Left cardiac atrium (tissue), 4 donors: ENCODE measurements around the gene PKIG. TPM values are rescaled to one million over a fixed set of nuclear protein-coding genes. Genes with fewer than 3 reads are reported as not detected.
"Not testable (repeated sequence)": the region's sequence is repeated elsewhere in the genome, so short reads cannot be mapped to it uniquely, and the experiment has no call there.

ENCODE experiments used
- ATAC-seq, 2 donors: fragments of 200-7000 bp; cut with Tn5 transposase; one replicate each; pipeline ENCODE4 v1.9.1; 2020; ENCODE audit warnings: mild to moderate bottlenecking in 2 of 2, moderate library complexity in 2 of 2
- DNase-seq: peaks from one replicate; pipeline ENCODE4 v3.0.0-alpha.2; 2020
- intact Hi-C, 2 donors: fragments of 100-400 bp; cut with DNase I; formaldehyde crosslinking; loops; one replicate each; pipeline versions ENCODE4 v1.14.1 to v1.15.1; 2022 to 2023
- total RNA-seq, 2 donors: library from RNA; stranded (reverse); fragmentation: NEBNext Ultra II Directional; extraction: Animal tissue kit (Norgen Biotek cat#: 25700); gene quantifications; one replicate each; pipeline ENCODE4 v1.2.1, GENCODE V29; 2021
- donor health status: DM: no; HTN: yes; CAD: no.
- donor health status: DM: no; HTN: yes; CAD: no; lungs with severe emphysema.
- donor health status: DM: yes; HTN: yes; CAD: no.
- donor health status: Dilated cardiomyopathy.

Gene PKIG
- total RNA-seq, 2 donors from 2014 or later = 159 to 182 TPM

- no peak for DNase-seq
- intact Hi-C loops = no loop called here
- ATAC-seq = no peak
These were observed 64.4 kb downstream of the PKIG start for GRCh38 chr20:44646641-44647274.

DNA sequence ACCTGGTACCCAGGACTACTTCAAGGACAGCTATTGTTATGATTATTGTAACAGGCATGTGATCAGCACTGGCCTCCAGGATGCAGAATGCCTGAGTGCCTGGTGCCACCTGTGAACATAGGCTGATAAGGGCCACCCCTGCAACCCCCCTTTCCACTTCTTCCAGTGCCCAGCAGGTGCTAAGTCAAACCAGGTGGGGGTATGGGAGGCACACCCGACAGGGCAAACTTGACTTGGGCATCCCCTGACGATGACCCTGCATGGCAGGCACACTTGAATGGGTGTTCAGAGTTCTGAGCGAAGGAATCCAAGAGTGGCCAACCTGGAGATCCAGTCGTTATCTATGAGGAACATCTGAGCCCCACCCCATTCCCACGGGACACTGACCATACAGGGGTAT lies 65.7 kb downstream of the PKIG start:
- ATAC-seq = no peak
- no peak for DNase-seq
- intact Hi-C loops = no loop called here

GRCh38 chr20:44648579-44648978 lies 66.2 kb downstream of the PKIG start:
- intact Hi-C loops = no loop called here
- no peak for ATAC-seq
- peak; percentile 12 for DNase-seq

DNA sequence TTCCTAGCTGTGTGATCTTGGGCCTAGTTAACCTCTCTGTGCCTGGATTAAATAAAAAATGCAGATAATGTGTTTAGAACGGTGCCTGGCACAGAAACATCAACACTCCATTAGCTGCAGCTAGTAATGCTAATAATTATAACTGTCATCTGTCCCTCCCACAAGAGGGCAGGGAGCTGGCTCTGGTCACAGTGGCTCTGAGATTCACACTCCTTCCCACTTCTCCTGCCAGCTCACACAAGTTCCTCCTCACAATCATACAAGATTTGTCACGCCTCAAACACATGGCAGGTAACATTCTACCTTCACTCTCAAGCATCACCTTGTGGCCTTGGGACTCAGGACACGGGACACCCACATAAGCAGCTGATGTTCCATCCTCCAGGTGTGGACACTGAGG lies 66.7 kb downstream of the PKIG start:
- peak; percentile 8 for DNase-seq

DNA sequence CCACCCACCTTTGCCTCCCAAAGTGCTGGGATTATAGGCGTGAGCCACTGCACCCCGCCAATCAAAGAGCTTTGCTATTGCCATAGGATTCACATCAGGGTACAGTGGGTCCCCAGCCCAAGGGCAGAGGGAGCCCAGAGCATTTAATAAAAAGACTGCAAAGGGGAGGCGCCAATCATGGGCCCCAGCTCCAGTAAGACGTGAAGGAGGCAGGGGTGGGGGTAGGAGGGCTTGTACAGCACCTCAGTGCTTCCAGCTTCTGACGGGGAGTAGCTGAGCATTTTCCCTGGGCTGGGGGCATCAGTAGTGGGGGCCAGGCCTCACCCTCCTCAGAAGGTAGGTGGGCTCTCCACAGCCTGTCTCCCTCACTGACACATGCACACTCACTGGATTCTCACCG lies 67.6 kb downstream of the PKIG start:
- DNase-seq (peak; percentile 17), ATAC-seq (no peak)
- intact Hi-C loops = no loop called here

More for the DNA sequence above, 66.7 kb downstream of the PKIG start:
- ATAC-seq = no peak
- intact Hi-C loops = no loop called here

DNA sequence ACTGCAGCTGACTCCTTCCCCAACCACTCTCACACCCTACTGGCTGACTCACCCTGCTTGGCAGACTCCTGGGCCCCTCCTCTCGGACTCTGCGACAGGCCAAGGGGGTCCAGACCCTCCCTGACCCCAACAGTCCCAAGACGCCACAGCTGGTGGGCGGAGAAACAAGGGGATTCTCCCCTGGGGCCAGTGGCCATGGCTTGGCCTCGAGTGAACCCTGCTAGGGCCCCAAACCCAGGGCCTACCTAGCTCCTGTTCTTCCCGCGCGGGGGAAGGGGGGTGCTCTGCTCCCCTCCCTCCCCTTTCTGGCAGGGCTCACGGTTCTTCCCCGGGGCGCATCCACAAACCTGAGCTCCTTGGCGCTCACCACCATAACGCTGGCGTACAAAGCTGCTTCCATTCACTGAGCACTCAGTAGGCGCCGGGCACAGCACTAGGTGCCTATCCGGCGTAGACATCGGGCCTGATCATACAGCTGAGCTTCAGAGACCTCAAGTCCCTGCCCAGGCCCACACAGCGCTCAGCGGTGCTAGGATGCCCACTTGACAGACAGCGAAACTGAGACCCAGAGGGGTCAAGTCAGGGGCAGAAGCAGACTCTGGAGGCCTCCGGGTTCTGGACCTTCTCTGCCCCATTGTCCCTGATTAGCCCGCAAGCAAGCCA lies 68.5 kb downstream of the PKIG start:
- DNase-seq (peak; percentile 40), ATAC-seq (peak; percentile 23)
- intact Hi-C loops = no loop called here

GRCh38 chr20:44651434-44651683 lies 69.0 kb downstream of the PKIG start:
- intact Hi-C loops = no loop called here
- ATAC-seq (no peak), DNase-seq (no peak)

DNA sequence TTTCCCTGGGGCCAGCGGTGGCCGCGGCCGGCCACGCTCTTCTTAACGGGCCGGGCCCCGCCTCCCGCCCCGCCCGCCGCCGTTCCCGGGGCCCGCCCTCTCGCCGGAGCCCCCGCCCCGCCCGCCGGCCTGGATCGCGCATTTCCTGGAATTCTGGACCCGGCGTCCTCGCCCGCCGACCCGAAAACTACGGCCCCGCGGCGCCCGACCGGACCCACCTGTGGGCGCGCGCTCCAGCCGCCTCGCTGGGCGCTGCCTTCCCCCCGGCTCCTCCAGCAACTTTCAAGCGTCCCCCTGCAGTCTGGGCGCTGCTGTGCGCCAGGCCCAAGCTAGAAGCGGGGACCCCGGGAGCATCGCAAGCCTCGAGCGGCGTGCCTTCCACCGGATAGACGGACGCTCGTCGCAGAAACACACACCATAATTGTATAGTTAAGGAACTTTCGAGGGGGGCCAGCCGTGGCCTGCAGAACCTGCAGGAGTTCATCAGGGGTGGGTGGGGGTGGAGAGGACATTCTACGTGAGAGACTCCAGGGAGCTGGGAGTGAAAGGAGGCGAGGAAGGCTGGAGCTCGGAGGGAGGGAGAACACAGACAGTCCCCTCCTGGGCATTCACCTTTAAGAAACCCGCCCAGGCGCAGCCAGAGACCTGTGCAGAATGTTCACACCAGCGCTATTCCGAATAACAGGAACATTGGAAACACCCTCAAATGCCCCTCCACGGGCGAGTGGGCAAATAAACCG lies 69.5 kb downstream of the PKIG start, which contains the start of gene ADA:
Gene ADA, minus strand, starts transcription at position 16 of the 740 bp plus-strand sequence. CDS start 92 bp downstream, outside the sequence.
- intact Hi-C loops = no loop called here
- peak; percentile 93 for ATAC-seq
- peak; percentile 79 for DNase-seq

GRCh38 chr20:44653546-44653945 lies 71.2 kb downstream of the PKIG start:
- ATAC-seq (no peak), DNase-seq (peak; percentile 8)
- intact Hi-C loops = no loop called here

- intact Hi-C loops, ATAC-seq: not testable (repeated sequence)
These were observed 71.8 kb downstream of the PKIG start for GRCh38 chr20:44654210-44654609.

DNA sequence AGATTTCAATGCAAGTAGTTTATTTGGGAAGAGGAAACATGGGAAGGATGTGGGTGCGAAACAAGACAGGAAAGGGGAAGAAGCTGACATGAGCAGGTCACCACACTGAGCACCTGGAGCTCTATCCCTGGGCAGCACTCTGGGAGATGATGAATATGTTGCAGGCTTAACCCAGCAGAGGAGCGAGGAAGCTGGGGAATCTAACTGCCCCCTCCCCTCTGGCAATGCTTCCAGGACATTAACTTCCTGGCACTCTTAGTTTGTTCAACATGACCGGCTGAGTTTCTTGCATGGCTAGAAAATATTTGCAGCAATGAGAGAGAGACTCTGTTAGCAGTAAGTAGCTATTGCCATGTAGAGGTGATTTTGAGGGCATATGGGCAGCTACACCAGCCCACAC lies 74.1 kb downstream of the PKIG start:
- no peak for DNase-seq
- intact Hi-C loops = no loop called here
- ATAC-seq = no peak

More at GRCh38 chr20:44654210-44654609, 71.8 kb downstream of the PKIG start:
- not testable (repeated sequence) for DNase-seq

DNA sequence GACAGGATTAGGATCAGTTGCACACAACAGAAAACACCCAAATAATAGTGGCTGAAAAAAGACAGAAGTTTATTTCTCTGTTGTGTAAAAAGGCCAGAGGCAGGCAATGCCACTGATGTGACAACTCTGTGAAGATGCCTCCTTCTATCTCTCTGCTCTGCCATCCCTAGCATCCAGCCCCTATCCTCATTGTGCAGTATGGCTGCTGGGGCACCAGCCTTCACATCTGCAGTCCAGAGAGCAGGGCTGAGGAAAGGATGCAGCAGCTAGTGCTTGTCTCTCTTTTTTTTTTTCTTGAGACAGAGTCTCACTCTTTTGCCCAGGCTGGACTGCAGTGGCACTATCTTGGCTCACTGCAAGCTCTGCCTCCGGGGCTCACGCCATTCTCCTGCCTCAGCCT lies 75.5 kb downstream of the PKIG start:
- DNase-seq = no peak
- intact Hi-C loops = no loop called here
- ATAC-seq = no peak

DNA sequence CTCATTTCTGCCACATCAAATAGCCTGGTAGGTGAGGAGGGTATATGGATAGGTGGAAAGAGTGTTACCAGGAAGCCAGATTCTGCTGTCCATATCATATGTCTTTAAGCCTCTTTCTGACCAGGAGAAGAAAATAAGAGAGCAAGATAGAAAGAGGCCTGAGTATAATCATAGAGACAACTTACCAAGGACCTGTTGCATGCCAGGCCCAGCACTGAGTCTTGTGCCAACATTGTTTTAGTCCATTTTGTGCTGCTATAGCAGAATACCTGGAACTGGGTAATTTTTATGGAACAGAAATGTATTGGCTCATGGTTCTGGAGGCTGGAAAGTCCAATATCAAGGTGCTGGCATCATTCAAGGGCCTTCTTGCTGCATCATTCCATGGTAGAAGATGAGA lies 76.4 kb downstream of the PKIG start:
- intact Hi-C loops = no loop called here
- DNase-seq (no peak), ATAC-seq (no peak)

DNA sequence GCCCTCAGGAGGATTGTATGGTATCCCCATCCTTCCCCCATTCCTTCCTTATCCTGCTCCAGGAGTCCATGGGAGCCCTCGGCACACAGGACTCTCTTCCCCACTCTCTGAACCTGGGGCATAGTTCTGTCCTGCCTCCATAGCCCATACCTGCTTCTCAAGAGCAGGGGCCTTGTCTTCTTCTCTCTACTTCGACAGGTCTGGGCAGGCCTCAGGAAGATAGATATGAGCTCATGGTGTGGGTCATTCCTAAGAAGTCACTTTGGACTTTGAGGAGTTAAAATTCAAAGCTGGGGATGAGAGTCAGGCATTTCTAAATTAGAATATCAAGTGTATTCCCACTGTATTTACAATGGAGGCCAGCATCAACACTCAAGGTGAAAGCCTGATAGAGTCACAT lies 77.6 kb downstream of the PKIG start:
- intact Hi-C loops = no loop called here
- DNase-seq = no peak
- no peak for ATAC-seq

DNA sequence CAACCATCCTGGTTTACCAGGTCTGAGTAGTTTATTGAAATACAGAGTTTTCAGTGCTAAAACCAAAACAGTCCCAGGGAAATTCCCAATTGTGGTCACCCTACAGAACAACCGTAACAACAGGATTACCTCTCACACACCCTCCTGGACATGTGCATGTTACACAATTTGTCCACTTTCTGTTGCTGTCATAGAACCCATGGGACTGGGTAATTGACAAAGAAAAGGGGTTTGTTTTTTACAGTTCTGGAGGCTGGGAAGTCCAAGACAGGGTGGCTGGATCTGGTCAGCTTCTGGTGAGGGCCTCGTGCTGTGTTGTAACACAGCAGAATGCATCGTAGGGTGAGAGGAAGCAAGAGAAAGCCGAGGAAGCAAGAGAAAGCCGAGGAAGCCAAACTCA lies 78.2 kb downstream of the PKIG start:
- ATAC-seq = no peak
- DNase-seq = no peak
- intact Hi-C loops = no loop called here

- ATAC-seq = no peak
- DNase-seq = no peak
- intact Hi-C loops = no loop called here
These were observed 79.9 kb downstream of the PKIG start for GRCh38 chr20:44662261-44662660.

GRCh38 chr20:44664131-44664530 lies 81.8 kb downstream of the PKIG start:
- intact Hi-C loops = no loop called here
- ATAC-seq = peak in 1 of 2 donors; percentile 56
- DNase-seq = no peak

DNA sequence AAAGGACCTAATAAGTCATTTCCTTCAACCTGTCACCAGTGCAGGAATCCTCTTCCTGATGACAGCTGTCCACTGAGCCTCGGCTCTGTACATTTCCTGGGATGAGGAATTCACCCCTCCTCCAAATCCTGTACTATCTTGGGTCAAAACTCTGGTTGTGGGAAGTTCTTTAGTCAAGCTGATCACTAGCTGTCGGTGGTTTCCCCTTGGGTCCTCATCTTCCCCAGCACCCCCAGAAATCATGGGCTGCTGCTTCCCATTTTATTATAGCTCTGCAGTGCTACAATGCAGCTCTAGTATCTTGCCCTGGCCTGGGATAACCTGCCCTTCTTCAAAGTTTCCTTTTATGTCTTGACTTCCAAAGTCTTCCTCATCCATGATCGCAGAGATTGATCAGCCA lies 83.7 kb downstream of the PKIG start:
- intact Hi-C loops = no loop called here
- no peak for DNase-seq
- no peak for ATAC-seq
